Natural killer cell (primary cell): ENCODE results near the gene APC2. TPM values are rescaled to one million over a fixed set of nuclear protein-coding genes. Genes with fewer than 3 reads are reported as not detected.

ENCODE experiments used
- ATAC-seq, 3 donors: fragments of 150-1000 bp in 2 of 3; fragments of 200-7000 bp in 1 of 3; cut with Tn5 transposase; 1 replicate in 1 of 3; 2 replicates in 2 of 3; pipeline ENCODE4 v1.10.0; 2021; ENCODE audit warnings: mild to moderate bottlenecking in 2 of 3, moderate library complexity in 2 of 3
- DNase-seq, 2 donors: peaks; one replicate each; pipeline versions ENCODE4 v3.0.0 to v3.0.0-alpha.2; 2013 to 2021; ENCODE audit warnings: mixed read lengths in 1 of 2
- H3K27ac ChIP-seq: one replicate; pipeline ENCODE4 v1.5.1; 2013; ENCODE audit warnings: mild to moderate bottlenecking, low read length
- H3K27me3 ChIP-seq: one replicate; pipeline ENCODE4 v1.6.1; 2013; ENCODE audit warnings: low read length; ENCODE audit not compliant: control insufficient read depth, insufficient read depth
- H3K36me3 ChIP-seq: one replicate; pipeline ENCODE4 v1.6.1; 2013; ENCODE audit warnings: low read length; ENCODE audit not compliant: control insufficient read depth, insufficient read depth
- H3K4me1 ChIP-seq: one replicate; pipeline ENCODE4 v1.6.1; 2013; ENCODE audit warnings: low read length; ENCODE audit not compliant: control insufficient read depth, insufficient read depth
- H3K4me3 ChIP-seq: one replicate; pipeline ENCODE4 v1.5.1; 2013; ENCODE audit warnings: low read length
- H3K9me3 ChIP-seq: one replicate; pipeline ENCODE4 v1.6.1; 2013; ENCODE audit warnings: low read length; ENCODE audit not compliant: control insufficient read depth, insufficient read depth
- H3K27ac Mint-ChIP-seq, 2 donors: one replicate each; pipeline ENCODE4 v1.8.0; 2022; ENCODE audit warnings: mild to moderate bottlenecking in 2 of 2, mixed read lengths in 2 of 2, moderate library complexity in 1 of 2
- H3K27me3 Mint-ChIP-seq, 2 donors: one replicate each; pipeline ENCODE4 v1.8.0; 2022; ENCODE audit warnings: low read depth in 2 of 2, mixed read lengths in 2 of 2
- H3K36me3 Mint-ChIP-seq: one replicate; pipeline ENCODE4 v1.8.0; 2022; ENCODE audit warnings: mixed read lengths
- H3K4me1 Mint-ChIP-seq, 2 donors: one replicate each; pipeline ENCODE4 v1.8.0; 2022; ENCODE audit warnings: mixed read lengths in 2 of 2
- H3K4me3 Mint-ChIP-seq: one replicate; pipeline ENCODE4 v1.8.0; 2022; ENCODE audit warnings: mild to moderate bottlenecking, moderate library complexity, mixed read lengths
- H3K9me3 Mint-ChIP-seq, 2 donors: one replicate each; pipeline ENCODE4 v1.8.0; 2022; ENCODE audit warnings: mixed read lengths in 2 of 2
- CTCF ChIP-seq: fragments of 200-600 bp; IDR thresholded peaks from one replicate; pipeline ENCODE4 v1.8.0; 2022; ENCODE audit warnings: antibody characterized with exemption
- WGBS: methylation state at CpG from one replicate; pipeline ENCODE4 v1.1.7; 2013; ENCODE audit warnings: missing lambda C conversion rate; ENCODE audit not compliant: insufficient coverage; 5-methylcytosine and 5-hydroxymethylcytosine counted together
- intact Hi-C: fragments of 100-400 bp; cut with micrococcal nuclease; formaldehyde crosslinking; loops from one replicate; pipeline ENCODE4 v1.14.2; 2022
- total RNA-seq, 4 donors: library from RNA; stranded (reverse); fragments of 120-200 nt in 1 of 4; gene quantifications; one replicate each; pipeline versions ENCODE4 v1.2.3 to v1.2.4, GENCODE V29; 2013 to 2022

Gene APC2
- total RNA-seq, 3 donors from 2014 or later (not counting 1 experiment from before 2014, with no cell fraction given): 0.14 to 0.58 (median 0.27) TPM

GRCh38 chr19:1401138-1401888, 48.6 kb upstream of the APC2 start, which contains the start of gene GAMT:
Gene GAMT, minus strand, starts transcription at chr19:1401542. Its CDS starts 66 bp downstream, at chr19:1401476.
- H3K9me3 Mint-ChIP-seq: no peaks in the 10 kb centered on the region
- Histone ChIP-seq H3K27me3 (peaks cover 4% of the 10 kb centered on the region), H3K4me1 (peaks cover 34% of the 10 kb centered on the region), H3K4me3 (peak within 1 kb of the TSS; percentile 30), H3K27ac (no peak within 1 kb of the TSS), H3K36me3 (no peaks in the 10 kb centered on the region), H3K9me3 (no peaks in the 10 kb centered on the region)
- H3K4me1 Mint-ChIP-seq: peaks cover 8 to 13% of the 10 kb centered on the region in 2 donors
- H3K36me3 Mint-ChIP-seq: no peaks in the 10 kb centered on the region
- intact Hi-C loops: loop anchor here (10.0 kb wide), 1 partner anchor 203 kb away; the partner anchor contains the start of gene UQCR11
- peak within 1 kb of the TSS; percentile 70 for H3K4me3 Mint-ChIP-seq
- H3K27ac Mint-ChIP-seq: peak within 1 kb of the TSS in 1 of 2 donors; percentile 66
- under 1% methylated on average over 87 of the region's 87 CpGs for WGBS
- H3K27me3 Mint-ChIP-seq: peaks cover 0 to 3% of the 10 kb centered on the region in 2 donors
- peak; percentile 69 for TF ChIP-seq CTCF
- DNase-seq (peak; percentile 35 to 78), ATAC-seq (peak; percentile 73 to 84 (median 78))

DNA sequence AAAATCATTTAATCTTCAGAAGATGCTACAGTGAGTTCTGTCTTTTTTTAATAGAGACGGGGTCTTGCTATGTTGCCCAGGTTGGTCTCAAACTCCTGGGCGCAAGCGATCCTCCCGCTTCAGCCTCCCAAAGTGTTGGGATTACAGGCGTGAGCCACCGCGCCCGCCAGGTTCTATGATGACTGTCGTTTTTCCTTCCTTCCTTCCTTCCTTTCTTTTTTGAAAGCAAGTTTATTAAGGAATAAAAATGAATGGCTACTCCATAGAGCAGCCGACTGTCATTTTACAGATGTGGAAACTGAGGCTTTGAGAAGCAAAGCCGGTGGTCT, 48.1 kb upstream of the APC2 start:
- H3K4me3 Mint-ChIP-seq: peak overlapping the region; percentile 13
- no peaks in the 10 kb centered on the region for H3K9me3 ChIP-seq
- DNase-seq (no peak), ATAC-seq (no peak)
- H3K36me3 Mint-ChIP-seq: no peaks in the 10 kb centered on the region
- H3K27me3 Mint-ChIP-seq: peaks cover 0 to 3% of the 10 kb centered on the region in 2 donors
- TF ChIP-seq CTCF: no peak
- peaks cover 4% of the 10 kb centered on the region for H3K27me3 ChIP-seq
- peaks cover 34% of the 10 kb centered on the region for H3K4me1 ChIP-seq
- H3K9me3 Mint-ChIP-seq: no peaks in the 10 kb centered on the region
- H3K4me3 ChIP-seq: peak overlapping the region; percentile 20
- no peak overlapping the region for H3K27ac ChIP-seq
- WGBS: 39% methylated on average over 10 of the region's 11 CpGs
- H3K36me3 ChIP-seq: no peaks in the 10 kb centered on the region
- intact Hi-C loops: loop anchor here (10.0 kb wide), 1 partner anchor 203 kb away; the partner anchor contains the start of gene UQCR11
- H3K4me1 Mint-ChIP-seq: peaks cover 13 to 18% of the 10 kb centered on the region in 2 donors
- H3K27ac Mint-ChIP-seq: no peak overlapping the region

DNA sequence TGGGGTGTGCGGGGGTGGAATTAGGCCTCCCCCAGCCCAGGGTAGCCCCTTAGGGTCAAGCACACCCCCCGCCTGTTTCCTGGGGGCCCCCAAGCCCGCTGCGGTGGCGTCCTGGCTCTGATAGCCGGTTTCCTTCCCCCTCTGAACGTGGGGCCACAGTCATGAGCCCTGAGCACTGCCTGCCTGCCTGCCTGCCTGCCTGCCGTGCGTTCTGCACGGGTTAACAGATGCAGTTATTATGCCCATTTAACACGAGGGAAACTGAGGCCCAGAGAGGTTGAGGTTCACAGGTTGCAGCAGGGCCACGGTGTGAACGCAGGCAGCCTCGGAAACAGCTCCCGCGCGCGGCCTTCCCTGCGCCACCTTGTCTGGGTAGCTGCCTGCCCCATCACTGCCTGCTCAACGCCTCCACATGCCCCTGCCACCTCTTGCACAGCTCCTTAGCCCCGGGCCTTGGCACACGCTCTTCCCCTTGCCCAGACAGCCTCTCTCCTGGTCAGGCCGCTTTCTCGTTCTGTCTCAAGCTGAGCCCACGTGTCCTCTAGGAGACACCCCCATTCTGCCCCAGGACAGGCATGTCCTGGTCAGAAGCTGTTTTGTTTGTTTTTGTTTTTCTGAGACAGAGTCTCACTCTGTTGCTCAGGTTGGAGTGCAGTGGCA, 47.4 kb upstream of the APC2 start:
- no peak for TF ChIP-seq CTCF
- Histone ChIP-seq H3K27ac (no peak overlapping the region), H3K4me1 (peaks cover 35% of the 10 kb centered on the region), H3K9me3 (no peaks in the 10 kb centered on the region), H3K4me3 (no peak overlapping the region), H3K36me3 (no peaks in the 10 kb centered on the region), H3K27me3 (peaks cover 4% of the 10 kb centered on the region)
- no peak for DNase-seq
- no peak for ATAC-seq
- 23% methylated on average over 25 of the region's 25 CpGs for WGBS
- no peaks in the 10 kb centered on the region for H3K36me3 Mint-ChIP-seq
- intact Hi-C loops: loop anchor here (10.0 kb wide), 1 partner anchor 202 kb away; the partner anchor contains the start of gene UQCR11
- no peaks in the 10 kb centered on the region for H3K9me3 Mint-ChIP-seq
- peaks cover 17 to 20% of the 10 kb centered on the region in 2 donors for H3K4me1 Mint-ChIP-seq
- H3K27ac Mint-ChIP-seq: peak overlapping the region; percentile 66 to 73
- peaks cover 0 to 3% of the 10 kb centered on the region in 2 donors for H3K27me3 Mint-ChIP-seq
- H3K4me3 Mint-ChIP-seq: peak overlapping the region; percentile 70
